ENCODE measurements around the gene FRMD4A.

DNA sequence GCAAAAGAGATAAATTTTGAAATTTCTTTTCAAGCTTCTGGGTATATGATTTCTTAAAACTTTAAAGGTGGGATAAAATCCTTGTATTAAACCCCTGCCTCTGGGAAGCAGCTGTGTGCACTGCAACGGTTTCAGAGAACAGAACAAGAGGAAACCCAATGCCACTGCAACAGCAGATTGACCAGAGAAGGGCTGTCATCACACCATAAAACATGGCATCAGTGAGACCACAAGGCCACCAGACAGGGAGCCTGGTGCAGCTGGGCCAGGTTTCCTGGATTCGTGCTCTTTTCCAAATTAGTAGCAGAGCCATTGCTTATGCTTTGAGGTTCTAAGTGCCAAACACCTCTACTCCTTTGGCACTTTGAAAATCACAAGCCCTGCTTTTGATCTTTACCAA is 591.5 kb downstream of the FRMD4A start:
- TF ChIP-seq TAF1 (IDR thresholded peaks at IDR 0.05; ENCODE audit: low read depth, low read length), result no peak
- TF ChIP-seq POLR2AphosphoS5 (IDR thresholded peaks at IDR 0.05; ENCODE audit: low read depth, low read length), result no peak
- no peak for TF ChIP-seq POLR2A (IDR thresholded peaks at IDR 0.05; ENCODE audit: low read depth, low read length)
